ENCODE results near the gene SMARCD3.

The SMARCD3 gene

DNA sequence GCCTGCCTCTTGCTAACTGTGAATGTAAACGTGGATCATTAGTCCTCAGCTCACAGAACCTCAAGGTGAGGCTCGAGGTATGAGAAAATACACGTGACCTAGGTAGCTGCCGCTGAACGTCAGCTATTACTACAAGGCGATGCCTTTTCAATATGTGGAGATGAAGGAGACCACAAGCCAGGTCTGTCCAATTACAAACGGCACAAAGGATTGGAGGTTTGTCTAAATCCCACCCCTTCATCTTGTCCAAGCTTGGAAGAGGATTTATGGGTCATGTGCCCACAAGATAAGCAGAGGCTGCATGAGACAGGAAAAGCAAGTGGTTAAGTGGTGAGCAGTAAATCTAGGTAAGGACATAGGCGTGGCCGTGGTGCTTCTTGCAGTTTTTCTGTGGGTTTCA is 41.6 kb downstream of the SMARCD3 start:
- peak; percentile 18 for DNase-seq

DNA sequence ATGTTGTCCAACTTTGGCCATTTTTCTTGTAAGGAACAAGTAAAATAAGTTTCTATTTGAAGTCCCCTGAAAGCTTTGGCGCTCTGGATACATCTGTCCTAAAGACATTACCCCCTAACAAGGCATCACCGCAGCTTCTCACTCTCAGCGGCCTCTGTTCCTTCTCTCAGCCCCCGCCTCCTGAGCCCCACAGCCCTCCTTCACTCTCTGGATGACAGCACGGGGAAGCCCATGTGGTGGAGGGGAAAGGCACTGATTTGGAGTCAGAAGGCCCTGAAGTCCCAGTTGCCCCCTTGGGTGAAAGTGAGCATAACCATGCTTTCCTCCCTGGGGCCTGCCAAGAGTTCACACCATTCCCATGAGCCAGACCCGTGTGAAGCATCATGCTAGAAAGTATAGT is 42.8 kb downstream of the SMARCD3 start:
- no peak for DNase-seq

DNA sequence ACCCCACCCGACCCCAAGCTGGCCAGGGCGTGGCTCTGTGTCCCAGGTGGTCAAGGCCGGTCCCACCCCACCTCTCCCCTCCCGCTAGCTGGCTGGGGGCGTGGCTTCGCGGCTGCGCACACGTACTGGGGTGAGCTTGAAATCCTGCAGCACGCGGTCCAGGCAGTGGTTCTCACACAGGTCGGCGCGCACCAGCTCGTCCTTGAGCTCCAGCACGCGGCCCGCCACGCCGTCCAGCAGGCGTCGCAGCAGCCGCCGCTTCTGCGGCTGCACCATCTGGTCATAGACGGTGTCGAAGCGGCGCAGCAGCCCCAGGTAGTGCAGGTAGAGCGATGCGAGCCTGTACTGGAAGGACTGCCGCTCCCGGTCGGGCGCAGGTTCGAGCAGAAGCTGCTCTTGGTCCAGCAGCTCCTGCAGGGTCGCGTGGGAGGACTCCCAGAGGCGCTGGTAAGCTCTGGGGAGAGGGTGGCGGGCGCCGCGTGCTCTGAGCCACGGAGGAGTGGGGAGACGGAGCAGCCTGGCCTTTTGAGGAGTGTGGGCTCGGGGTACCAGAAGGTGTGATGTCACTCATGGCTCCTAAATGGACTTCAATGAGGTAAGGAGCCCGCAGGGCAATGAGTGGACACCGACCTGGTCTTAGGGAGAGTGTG is 44.0 kb downstream of the SMARCD3 start:
- DNase-seq = no peak

DNA sequence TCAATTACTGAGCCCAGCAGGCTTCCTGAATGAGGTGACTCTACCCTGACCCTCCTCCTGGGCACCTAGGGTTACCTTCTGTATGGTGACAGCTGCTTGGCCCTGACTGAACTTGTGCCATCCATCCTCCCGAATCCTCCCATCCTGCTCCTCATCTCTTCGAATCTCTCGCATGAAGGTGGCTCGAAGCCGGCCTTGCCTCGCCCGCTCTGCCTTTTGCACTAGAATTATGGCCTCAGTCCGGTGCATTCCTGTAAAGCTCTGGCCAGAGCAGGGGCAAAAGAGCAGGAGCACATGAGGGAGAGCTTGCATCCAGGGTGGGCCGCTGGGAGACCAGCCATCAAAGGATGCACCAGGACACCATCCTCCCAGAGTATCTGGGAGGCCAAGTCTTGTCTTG is 45.7 kb downstream of the SMARCD3 start:
- no peak for DNase-seq

DNA sequence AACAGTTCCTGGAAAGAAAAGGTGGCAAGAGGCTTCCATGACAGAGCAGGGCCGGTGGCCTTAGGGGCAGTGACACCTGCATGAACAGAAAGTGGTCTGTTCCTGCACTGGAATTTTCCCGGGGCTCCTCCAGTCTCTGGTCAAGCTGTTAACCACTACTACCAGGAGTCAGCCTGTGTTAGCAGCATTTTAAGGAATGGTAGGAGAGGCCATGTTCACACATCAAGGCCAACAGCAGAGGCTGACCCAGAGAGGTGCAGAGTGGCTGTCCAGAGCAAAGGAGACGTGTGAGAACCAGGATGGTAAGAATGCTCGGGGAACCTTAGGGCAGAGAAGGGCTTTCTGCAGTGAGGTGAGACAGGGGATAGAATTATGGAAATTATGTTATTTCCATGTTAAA is 46.7 kb downstream of the SMARCD3 start:
- no peak for DNase-seq

DNA sequence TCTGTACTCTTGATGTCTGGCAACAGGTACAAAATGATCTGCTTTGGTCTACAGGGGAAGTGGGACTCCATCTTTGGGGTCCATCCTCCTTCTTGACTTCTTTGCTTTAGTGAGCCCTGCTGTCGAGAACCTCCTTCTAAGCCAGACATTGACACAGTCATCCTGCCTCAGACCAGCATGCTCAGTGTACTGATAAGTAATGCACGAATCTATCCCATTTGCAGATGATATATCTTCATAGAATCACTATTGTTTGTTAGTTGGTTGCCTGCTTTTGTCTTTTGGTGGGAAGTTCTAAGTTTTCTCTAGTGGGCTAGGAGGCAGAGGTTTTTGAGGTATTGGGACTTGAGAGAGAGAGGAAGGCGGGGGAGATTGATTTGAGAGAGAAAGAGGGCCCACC is 47.1 kb downstream of the SMARCD3 start:
- DNase-seq = no peak

DNA sequence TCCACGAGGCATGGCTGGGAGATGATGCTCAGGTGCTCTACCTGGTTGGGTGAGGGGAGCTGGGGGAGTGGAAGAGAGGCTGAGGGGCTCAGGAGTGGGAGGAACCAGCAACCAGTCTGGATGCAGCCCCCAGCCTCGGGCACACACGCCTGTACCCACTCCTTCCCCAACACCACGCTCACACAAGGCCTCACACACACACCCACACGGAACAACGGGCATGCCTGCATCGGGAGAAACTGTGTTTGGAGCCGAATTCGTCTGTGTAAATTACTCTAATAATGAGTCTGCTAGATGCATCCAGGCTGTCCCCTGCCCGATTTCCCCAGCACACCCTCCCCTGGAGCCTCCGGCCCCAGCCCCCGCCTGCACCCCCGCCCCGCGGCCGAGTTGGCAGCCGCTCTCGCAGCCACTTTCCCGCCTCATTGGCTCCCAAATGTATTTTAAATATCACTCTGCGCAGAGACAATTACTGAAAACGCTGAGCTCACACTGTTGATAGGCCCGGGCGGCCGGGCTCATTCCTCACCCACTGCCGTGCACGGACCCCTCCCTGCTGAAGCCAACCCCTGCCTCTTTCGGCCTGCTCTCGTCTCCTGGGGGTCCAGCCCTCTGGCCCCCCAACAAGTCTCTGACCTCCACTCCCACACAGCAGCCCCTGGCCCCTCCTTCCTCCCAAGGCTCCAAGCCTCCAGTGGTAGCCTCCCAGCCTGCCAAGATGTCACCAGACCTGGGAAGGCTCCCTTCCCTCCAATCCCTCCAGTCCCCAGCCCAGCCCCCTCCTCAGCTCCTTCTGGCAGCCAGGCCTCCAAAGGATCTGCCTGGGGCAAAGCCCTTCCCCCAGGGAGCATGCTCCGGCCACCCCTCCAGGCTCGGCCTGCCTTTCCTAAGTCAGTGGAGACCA is 49.3 kb downstream of the SMARCD3 start:
- no peak for DNase-seq

DNA sequence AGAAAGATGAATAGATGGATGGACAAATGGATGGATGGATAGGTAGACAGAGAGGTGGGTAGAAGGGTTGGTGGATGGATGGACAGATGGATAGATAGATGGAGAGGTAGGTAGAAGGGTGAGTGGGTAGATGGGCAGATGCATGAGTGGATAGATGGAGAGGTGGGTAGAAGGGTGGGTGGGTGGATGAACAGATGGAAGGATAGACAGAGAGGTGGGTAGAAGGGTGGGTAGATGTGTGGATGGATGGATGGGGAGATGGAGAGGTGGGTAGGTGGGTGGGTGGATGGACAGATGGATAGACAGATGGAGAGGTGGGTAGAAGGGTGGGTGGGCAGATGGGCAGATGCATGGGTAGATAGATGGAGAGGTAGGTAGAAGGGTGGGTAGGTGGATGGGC is 50.6 kb downstream of the SMARCD3 start:
- no peak for DNase-seq

DNA sequence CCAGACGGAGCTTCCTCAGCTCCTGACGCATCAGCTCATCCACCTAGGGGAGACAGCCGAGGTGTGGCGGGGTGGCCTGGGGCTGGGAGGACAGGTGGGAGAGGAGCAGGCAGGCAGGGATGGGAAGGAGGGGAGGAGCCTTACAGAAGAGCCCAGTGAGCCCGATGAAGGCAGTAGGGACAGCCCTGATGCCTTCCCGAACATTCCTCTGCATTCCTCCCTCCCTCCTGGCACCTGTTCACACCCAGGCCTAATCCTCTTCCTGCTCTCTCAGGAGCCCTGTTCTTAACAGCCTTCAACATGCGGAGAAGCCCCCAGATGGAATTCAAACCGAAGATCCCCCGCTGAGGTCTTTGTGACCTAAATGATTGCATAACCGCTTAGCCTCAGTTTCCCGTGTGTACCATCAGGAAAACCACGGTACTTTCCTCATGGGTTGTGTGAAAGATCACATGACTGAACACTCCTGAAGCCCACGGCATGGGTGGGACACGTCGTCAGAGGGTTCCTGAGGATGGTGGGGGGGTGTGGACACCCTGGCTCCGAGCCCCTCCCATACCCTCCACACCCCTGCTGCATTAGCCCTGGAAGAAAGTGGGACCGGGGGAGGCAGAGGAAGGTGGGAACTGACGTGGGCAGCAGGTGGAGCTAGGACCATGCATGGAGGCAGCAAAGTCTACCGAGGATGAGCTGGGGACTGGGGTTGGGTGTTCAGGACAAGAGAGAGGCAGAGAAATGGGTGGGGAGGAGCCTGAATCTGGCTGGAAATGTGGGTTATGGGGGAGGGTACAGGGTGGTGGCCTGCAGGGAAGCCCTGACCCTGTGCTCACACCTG is 52.7 kb downstream of the SMARCD3 start:
- no peak for DNase-seq

DNA sequence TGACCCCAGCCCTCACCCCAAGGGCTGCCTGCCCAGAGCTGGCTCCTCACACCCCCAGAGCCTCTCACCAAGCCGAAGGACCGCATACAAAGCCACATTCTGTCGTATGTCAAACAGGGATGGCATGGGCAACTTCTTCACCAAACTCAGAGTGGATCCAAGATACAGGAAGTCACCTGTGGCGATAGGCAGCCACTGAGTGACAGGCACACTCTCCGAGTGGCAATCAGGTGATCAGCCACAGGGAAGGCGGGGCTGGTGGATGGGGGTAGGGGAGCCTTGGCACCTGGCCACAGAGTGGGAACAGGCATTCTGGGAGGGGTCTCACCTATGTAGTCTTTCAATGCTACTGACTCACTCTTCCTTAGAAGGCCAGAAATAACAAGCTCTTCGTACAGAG is 54.3 kb downstream of the SMARCD3 start:
- no peak for DNase-seq

DNA sequence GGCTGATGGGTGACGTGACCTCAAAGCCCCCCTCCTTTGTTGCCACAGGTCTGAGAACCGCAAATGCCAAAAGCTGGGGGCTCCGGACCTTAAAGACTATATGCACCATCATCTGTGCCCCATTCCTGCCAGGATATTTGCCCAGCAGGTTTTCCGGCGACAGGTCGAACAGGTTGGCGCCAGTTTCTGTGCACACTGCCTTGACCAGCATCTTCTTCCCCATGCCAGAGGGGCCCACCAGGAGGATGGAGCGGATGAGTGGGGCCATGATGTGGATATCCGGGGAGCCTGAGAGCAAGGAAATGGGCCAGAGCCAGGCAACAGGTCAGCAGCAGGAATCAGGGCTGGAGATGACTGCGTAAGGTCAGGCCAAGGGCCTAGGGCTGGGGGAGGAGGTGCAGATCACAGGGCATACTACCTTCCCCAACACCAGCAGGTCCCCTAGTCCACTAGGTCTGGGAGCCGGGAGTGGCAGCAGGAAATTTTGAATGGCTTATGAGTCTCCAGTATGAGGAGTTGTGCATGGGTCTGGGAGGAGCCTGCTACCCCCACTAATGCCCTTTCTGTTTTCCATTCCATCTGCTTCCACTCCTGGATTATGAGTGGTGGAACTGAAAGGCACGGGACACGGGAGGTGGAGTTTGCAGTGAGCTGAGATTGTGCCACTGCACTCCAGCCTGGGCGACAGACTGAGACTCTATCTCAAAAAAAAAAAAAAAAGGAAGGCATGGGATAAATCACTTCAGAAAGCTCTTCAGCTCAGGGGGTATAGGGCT is 55.1 kb downstream of the SMARCD3 start:
- DNase-seq = no peak

DNA sequence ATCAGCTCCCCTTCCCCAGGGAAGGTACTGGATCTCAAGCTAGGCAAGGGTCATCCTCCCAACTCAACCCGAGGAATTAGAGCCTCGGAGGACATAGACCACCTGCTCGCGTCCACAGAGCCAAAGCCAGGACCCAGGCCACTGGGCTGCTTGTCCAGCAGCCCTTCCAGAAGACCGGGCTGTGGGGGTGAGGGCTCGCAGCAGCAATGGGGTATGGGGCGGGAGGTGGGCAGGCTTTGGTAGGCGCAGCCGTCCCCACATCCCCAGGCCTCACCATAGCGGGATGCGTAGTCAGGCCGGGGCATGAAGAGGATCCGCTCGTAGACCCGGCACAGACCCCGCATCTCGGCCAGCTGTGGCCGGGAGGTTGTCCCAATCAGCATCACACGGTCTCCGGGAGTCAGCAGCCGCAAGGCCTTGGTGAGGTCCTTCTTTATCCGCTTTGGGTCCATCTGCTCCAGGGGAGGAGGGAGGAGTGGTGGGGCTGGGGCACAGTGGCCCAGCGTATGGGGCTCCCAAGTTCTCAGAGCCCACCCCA is 56.4 kb downstream of the SMARCD3 start:
- no peak for DNase-seq

DNA sequence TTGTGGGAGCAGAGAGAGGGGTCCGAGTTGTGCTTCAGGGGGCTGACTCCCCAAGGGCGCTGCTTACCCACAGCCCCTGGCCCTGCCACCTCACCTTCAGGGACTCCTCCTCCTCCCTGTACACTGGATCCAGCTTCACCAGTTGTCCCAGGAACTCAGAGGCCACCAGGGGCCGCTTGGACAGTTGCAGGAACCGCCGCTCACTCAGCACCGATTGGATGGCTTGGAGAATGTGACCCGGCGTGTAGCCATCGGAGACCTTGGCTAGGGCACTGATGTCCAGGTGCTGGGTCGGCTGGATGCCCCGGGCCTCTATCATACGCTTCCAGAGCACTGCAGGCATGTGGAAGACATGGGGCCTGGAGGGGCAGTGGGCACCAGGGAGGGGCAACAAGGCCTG is 57.0 kb downstream of the SMARCD3 start:
- DNase-seq = no peak

DNA sequence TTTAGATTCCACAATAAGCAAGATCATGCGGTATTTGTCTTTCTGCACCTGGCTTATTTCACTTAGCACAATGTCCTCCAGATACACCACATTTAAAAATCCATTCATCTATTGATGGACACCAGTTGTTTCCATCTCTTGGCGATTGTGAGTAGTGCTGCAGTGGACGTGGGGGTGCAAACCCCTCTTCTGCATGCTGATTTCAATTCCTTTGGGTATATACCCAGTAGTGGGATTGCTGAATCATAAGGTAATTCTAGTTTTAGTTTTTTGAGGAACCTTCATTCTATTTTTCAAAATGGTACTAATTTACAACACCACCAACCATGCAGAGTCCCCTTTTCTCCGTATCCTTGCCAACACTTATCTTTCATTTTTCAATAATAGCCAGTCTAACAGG is 59.5 kb downstream of the SMARCD3 start:
- DNase-seq = no peak
